Lower leg skin (tissue), 4 donors: ENCODE data around the gene SIGLEC11. TPM values are rescaled to one million over a fixed set of nuclear protein-coding genes. Genes with fewer than 3 reads are reported as not detected.

ENCODE experiments used
- DNase-seq, 2 donors: peaks; one replicate each; pipeline ENCODE4 v3.0.0-alpha.2; 2019; ENCODE audit warnings: low spot score in 2 of 2
- H3K4me3 ChIP-seq: fragments of 200-600 bp; sonication (generic); 2 replicates; pipeline ENCODE4 v1.5.1; 2017; ENCODE audit warnings: mild to moderate bottlenecking, low read depth; ENCODE audit not compliant: poor library complexity, severe bottlenecking
- CTCF ChIP-seq, 3 donors: fragments of 450-650 bp; IDR thresholded peaks; one replicate each; pipeline ENCODE4 v1.5.1; 2016; ENCODE audit warnings: antibody characterized with exemption in 3 of 3, mild to moderate bottlenecking in 3 of 3, moderate library complexity in 2 of 3
- POLR2A ChIP-seq, 2 donors: fragments of 450-650 bp; IDR thresholded peaks; one replicate each; pipeline ENCODE4 v1.6.1; 2016 to 2017; ENCODE audit warnings: antibody characterized with exemption in 2 of 2, mild to moderate bottlenecking in 1 of 2, moderate library complexity in 1 of 2
- WGBS, 2 donors: methylation state at CpG; one replicate each; pipeline ENCODE4 v1.1.5; 2018; 5-methylcytosine and 5-hydroxymethylcytosine counted together
- intact Hi-C: fragments of 100-400 bp; cut with DNase I; formaldehyde crosslinking; loops from one replicate; pipeline ENCODE4 v1.15.0; 2023; ENCODE audit warnings: low total_unique reads
- total RNA-seq, 4 donors: library from RNA; depleted of rRNA; stranded (reverse); fragments of >200 nt; gene quantifications; one replicate each; pipeline ENCODE4 v1.1.0, GENCODE V29; 2016

SIGLEC11 gene
- total RNA-seq, 4 donors from 2014 or later, result 0.13 to 0.63 TPM; not detected in 2

- WGBS, 2 donors, result 18 to 24% methylated on average over 12 of the region's 12 CpGs
- H3K4me3 ChIP-seq, result no peak overlapping the region
- TF ChIP-seq POLR2A (IDR thresholded peaks at IDR 0.05) (no peak), CTCF (IDR thresholded peaks at IDR 0.05) (no peak)
- no peak for DNase-seq
- intact Hi-C loops, result no loop called here
Measured at GRCh38 chr19:49954092-49954829, 6.7 kb downstream of the SIGLEC11 start.

- H3K4me3 ChIP-seq, result no peak overlapping the region
- no peak for DNase-seq
- WGBS, 2 donors, result 62 to 67% methylated on average over 7 of the region's 7 CpGs
- TF ChIP-seq POLR2A (IDR thresholded peaks at IDR 0.05) (no peak), CTCF (IDR thresholded peaks at IDR 0.05) (no peak)
- intact Hi-C loops, result no loop called here
Measured at GRCh38 chr19:49953416-49953815, 7.6 kb downstream of the SIGLEC11 start.

GRCh38 chr19:49952906-49953305, 8.1 kb downstream of the SIGLEC11 start:
- 80 to 81% methylated on average over 13 of the region's 13 CpGs for WGBS, 2 donors
- H3K4me3 ChIP-seq, result no peak overlapping the region
- no peak for DNase-seq
- TF ChIP-seq CTCF (IDR thresholded peaks at IDR 0.05) (no peak), POLR2A (IDR thresholded peaks at IDR 0.05) (no peak)
- intact Hi-C loops, result no loop called here

DNA sequence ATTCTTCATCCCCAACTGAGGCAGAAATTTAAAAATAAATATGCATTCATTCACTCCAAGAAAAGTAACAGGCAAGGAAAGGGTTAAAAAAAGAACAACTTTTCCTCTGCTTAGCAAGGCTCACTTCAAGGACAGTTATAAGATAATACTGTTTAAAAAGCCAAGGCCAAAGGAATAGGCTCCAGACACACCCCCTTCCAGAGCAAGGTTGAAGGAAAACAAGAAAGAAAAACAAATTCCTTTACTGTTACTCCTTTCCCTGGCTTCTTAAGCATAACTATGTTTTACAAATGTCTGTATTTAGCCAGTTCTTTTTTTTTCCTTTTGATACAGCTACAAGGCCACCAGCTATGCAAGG, 8.5 kb downstream of the SIGLEC11 start:
- TF ChIP-seq CTCF (IDR thresholded peaks at IDR 0.05) (no peak), POLR2A (IDR thresholded peaks at IDR 0.05) (no peak)
- DNase-seq, result no peak
- H3K4me3 ChIP-seq, result no peak overlapping the region
- intact Hi-C loops, result no loop called here

DNA sequence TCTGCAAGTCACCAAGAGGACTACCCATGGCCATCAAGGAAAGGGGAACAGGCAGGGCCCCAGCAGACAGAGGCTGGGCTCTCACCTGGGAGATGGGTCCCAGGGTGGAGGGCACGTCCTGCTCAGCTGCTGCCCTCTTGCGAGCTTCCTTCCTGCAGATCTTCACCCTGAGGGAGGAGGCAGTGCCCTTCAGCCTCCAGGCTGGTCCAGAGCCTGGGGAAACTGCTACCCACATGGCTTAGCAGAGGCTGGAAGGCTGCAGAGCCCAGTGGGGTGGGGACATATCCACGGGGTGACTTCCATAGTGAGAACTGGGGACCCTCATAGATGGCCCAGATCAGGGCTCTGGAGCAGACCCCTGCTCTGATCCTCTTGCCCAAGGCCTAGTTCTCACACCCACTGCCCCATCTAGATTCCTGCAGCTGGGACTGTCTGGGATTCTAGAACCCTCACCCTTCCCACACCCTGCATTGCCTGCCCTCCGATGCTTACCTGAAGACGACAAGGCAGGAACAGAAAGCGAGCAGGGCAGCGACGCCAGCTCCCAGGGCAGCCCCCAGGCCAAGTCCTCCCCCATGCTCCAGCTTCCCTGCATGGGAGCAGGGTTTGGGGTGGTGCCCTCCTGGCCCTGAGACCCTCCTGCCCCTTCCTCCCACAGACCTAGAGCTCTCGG, 9.0 kb downstream of the SIGLEC11 start:
- DNase-seq, result no peak
- TF ChIP-seq POLR2A (IDR thresholded peaks at IDR 0.05) (no peak), CTCF (IDR thresholded peaks at IDR 0.05) (no peak)
- intact Hi-C loops, result no loop called here
- no peak overlapping the region for H3K4me3 ChIP-seq
- WGBS, 2 donors, result 87 to 91% methylated on average over 8 to 9 of the region's 9 CpGs
